NCI-H345 (cell line): ENCODE data around the gene GAS7.

Source experiments
- DNase-seq: peaks from one replicate; lab custom pipeline; 2025; lab: John Stamatoyannopoulos, UW

The GAS7 gene

GRCh38 chr17:10171122-10171571, 27.3 kb downstream of the GAS7 start:
- no peak for DNase-seq

- DNase-seq, result no peak
These were observed 28.2 kb downstream of the GAS7 start for GRCh38 chr17:10170233-10170632.

GRCh38 chr17:10169290-10169689, 29.1 kb downstream of the GAS7 start:
- DNase-seq, result no peak

- no peak for DNase-seq
These were observed 32.0 kb downstream of the GAS7 start for GRCh38 chr17:10166176-10166935.

GRCh38 chr17:10162096-10162495, 36.3 kb downstream of the GAS7 start:
- DNase-seq, result no peak

GRCh38 chr17:10161386-10161785, 37.0 kb downstream of the GAS7 start:
- no peak for DNase-seq

- DNase-seq, result no peak
These were observed 41.3 kb downstream of the GAS7 start for GRCh38 chr17:10156948-10157607.

GRCh38 chr17:10156599-10156947, 41.8 kb downstream of the GAS7 start:
- DNase-seq, result no peak

GRCh38 chr17:10156077-10156435, 42.4 kb downstream of the GAS7 start:
- no peak for DNase-seq

- no peak for DNase-seq
These were observed 42.9 kb downstream of the GAS7 start for GRCh38 chr17:10155371-10156076.

GRCh38 chr17:10151667-10152496, 46.5 kb downstream of the GAS7 start:
- DNase-seq, result no peak

- DNase-seq, result no peak
These were observed 48.6 kb downstream of the GAS7 start for GRCh38 chr17:10149573-10150399.

GRCh38 chr17:10147761-10148415, 50.5 kb downstream of the GAS7 start:
- no peak for DNase-seq

GRCh38 chr17:10147040-10147439, 51.4 kb downstream of the GAS7 start:
- DNase-seq, result no peak

GRCh38 chr17:10144982-10145381, 53.4 kb downstream of the GAS7 start:
- DNase-seq, result no peak

- no peak for DNase-seq
These were observed 54.0 kb downstream of the GAS7 start for GRCh38 chr17:10144456-10144855.

- DNase-seq, result no peak
These were observed 57.0 kb downstream of the GAS7 start for GRCh38 chr17:10141436-10141835.

GRCh38 chr17:10139577-10139976, 58.8 kb downstream of the GAS7 start:
- DNase-seq, result no peak

GRCh38 chr17:10136258-10136981, 62.0 kb downstream of the GAS7 start:
- DNase-seq, result no peak
